IMR-90 (cell line): ENCODE results near the gene NT5DC1. TPM values are rescaled to one million over a fixed set of nuclear protein-coding genes. Genes with fewer than 3 reads are reported as not detected.

Source experiments
- ATAC-seq: fragments of 200-7000 bp; cut with Tn5 transposase; 2 replicates; pipeline ENCODE4 v1.9.1; 2020; ENCODE audit warnings: low read depth, mild to moderate bottlenecking, moderate library complexity
- BruUV-seq: library from RNA; stranded (reverse); fragments of 400-500 nt; replicated peaks from 2 replicates; lab custom pipeline; 2021; lab: Mats Ljungman, UMichigan
- CTCF ChIA-PET: fragments of 300-600 bp; formaldehyde crosslinking; extraction: SDS; loops from one replicate; lab custom pipeline; 2021; ENCODE audit warnings: antibody characterized with exemption; lab: Yijun Ruan, JAX
- POLR2A ChIA-PET: fragments of 300-600 bp; sonication (Branson Sonifier 250); formaldehyde crosslinking; loops from one replicate; lab custom pipeline; 2022; ENCODE audit warnings: antibody characterized with exemption; ENCODE audit not compliant: unreplicated experiment; lab: Charles Lee
- DNase-seq: peaks from one replicate; pipeline ENCODE4 v3.0.0; 2013
- H2AFZ ChIP-seq: replicated peaks from 2 replicates; pipeline ENCODE3; 2013; ENCODE audit warnings: low read length, mild to moderate bottlenecking; ENCODE audit not compliant: poor library complexity
- H2AK5ac ChIP-seq: 2 replicates; pipeline ENCODE4 v1.6.1; 2013; ENCODE audit warnings: low read depth, low read length, inconsistent platforms
- H2AK9ac ChIP-seq: replicated peaks from 2 replicates; pipeline ENCODE3; 2013; ENCODE audit warnings: mild to moderate bottlenecking, low read depth, low read length, moderate library complexity; ENCODE audit not compliant: poor library complexity
- H2BK120ac ChIP-seq: 2 replicates; pipeline ENCODE4 v1.6.1; 2013; ENCODE audit warnings: low read depth, low read length, inconsistent platforms
- H2BK15ac ChIP-seq: 3 replicates; pipeline ENCODE4 v1.6.1; 2013; ENCODE audit warnings: low read depth, low read length, inconsistent platforms
- H2BK20ac ChIP-seq: 2 replicates; pipeline ENCODE4 v1.6.1; 2013; ENCODE audit warnings: low read depth, mild to moderate bottlenecking, inconsistent platforms, low read length, moderate library complexity
- H2BK5ac ChIP-seq: 2 replicates; pipeline ENCODE4 v1.6.1; 2013; ENCODE audit warnings: mild to moderate bottlenecking, low read depth, low read length, inconsistent platforms; ENCODE audit not compliant: poor library complexity, severe bottlenecking
- H3K14ac ChIP-seq: replicated peaks from 2 replicates; pipeline ENCODE4 v1.6.1; 2013; ENCODE audit warnings: low read depth, low read length, inconsistent platforms
- H3K18ac ChIP-seq: 2 replicates; pipeline ENCODE4 v1.6.1; 2013; ENCODE audit warnings: low read depth, low read length, control low read depth
- H3K23ac ChIP-seq: 2 replicates; pipeline ENCODE4 v1.6.1; 2013; ENCODE audit warnings: low read depth, low read length, inconsistent platforms
- H3K27ac ChIP-seq: 2 replicates; pipeline ENCODE4 v1.5.1; 2013; ENCODE audit warnings: mild to moderate bottlenecking, control low read depth, low read length; ENCODE audit not compliant: insufficient read depth
- H3K27me3 ChIP-seq: 2 replicates; pipeline ENCODE4 v1.6.1; 2013; ENCODE audit warnings: low read length; ENCODE audit not compliant: control insufficient read depth, insufficient read depth
- H3K36me3 ChIP-seq: 2 replicates; pipeline ENCODE4 v1.6.1; 2013; ENCODE audit warnings: low read length, mixed read lengths; ENCODE audit not compliant: control insufficient read depth, insufficient read depth
- H3K4ac ChIP-seq: 2 replicates; pipeline ENCODE4 v1.6.1; 2013; ENCODE audit warnings: low read depth, low read length, inconsistent platforms
- H3K4me1 ChIP-seq: 2 replicates; pipeline ENCODE4 v1.6.1; 2013; ENCODE audit warnings: low read length, mixed read lengths; ENCODE audit not compliant: control insufficient read depth, insufficient read depth
- H3K4me2 ChIP-seq: 2 replicates; pipeline ENCODE4 v1.6.1; 2013; ENCODE audit warnings: low read depth, mild to moderate bottlenecking, control low read depth, low read length, moderate library complexity
- H3K4me3 ChIP-seq: 2 replicates; pipeline ENCODE4 v1.5.1; 2013; ENCODE audit warnings: low read depth, mild to moderate bottlenecking, control low read depth, low read length, moderate library complexity; ENCODE audit not compliant: insufficient read depth
- H3K56ac ChIP-seq: 2 replicates; pipeline ENCODE4 v1.6.1; 2013; ENCODE audit warnings: low read length, inconsistent platforms; ENCODE audit not compliant: insufficient read depth; ENCODE audit errors: extremely low read depth
- H3K79me1 ChIP-seq, 2 experiments: 2 replicates each; pipeline ENCODE4 v1.6.1; 2013; ENCODE audit warnings: low read length in 2 of 2, inconsistent platforms in 1 of 2, low read depth in 1 of 2
- H3K9ac ChIP-seq: 2 replicates; pipeline ENCODE4 v1.6.1; 2013; ENCODE audit warnings: low read depth, low read length, control low read depth
- H3K9me1 ChIP-seq: 2 replicates; pipeline ENCODE4 v1.6.1; 2013; ENCODE audit warnings: low read length, inconsistent platforms; ENCODE audit not compliant: insufficient read depth
- H3K9me3 ChIP-seq: 2 replicates; pipeline ENCODE4 v1.6.1; 2013; ENCODE audit warnings: low read length; ENCODE audit not compliant: control insufficient read depth, insufficient read depth
- H4K20me1 ChIP-seq: 2 replicates; pipeline ENCODE4 v1.6.1; 2013; ENCODE audit warnings: low read length, inconsistent platforms; ENCODE audit not compliant: insufficient read depth
- H4K5ac ChIP-seq: 2 replicates; pipeline ENCODE4 v1.6.1; 2013; ENCODE audit warnings: mild to moderate bottlenecking, low read depth, low read length, control low read depth
- H4K8ac ChIP-seq, 2 experiments: 2 replicates each; pipeline ENCODE4 v1.6.1; 2013; ENCODE audit warnings: low read depth in 2 of 2, low read length in 2 of 2, control low read depth in 1 of 2, inconsistent platforms in 1 of 2
- H4K91ac ChIP-seq: 2 replicates; pipeline ENCODE4 v1.6.1; 2013; ENCODE audit warnings: low read depth, low read length, inconsistent platforms; ENCODE audit not compliant: insufficient read depth
- BHLHE40 ChIP-seq: fragments of 150-350 bp; IDR thresholded peaks from 2 replicates; pipeline ENCODE4 v1.6.1; 2016; ENCODE audit warnings: mild to moderate bottlenecking, low read depth, low read length
- CEBPB ChIP-seq: IDR thresholded peaks from 2 replicates; pipeline ENCODE4 v1.6.1; 2012; ENCODE audit warnings: low read depth, low read length, improper control_type of control experiment
- CHD1 ChIP-seq: IDR thresholded peaks from 2 replicates; pipeline ENCODE4 v1.6.1; 2012; ENCODE audit warnings: low read depth, low read length, improper control_type of control experiment
- ELK1 ChIP-seq: fragments of 150-350 bp; IDR thresholded peaks from 2 replicates; pipeline ENCODE4 v1.6.1; 2016; ENCODE audit warnings: low read depth, mild to moderate bottlenecking, low read length, moderate library complexity, borderline replicate concordance
- FOS ChIP-seq: fragments of 150-350 bp; IDR thresholded peaks from 2 replicates; pipeline ENCODE4 v1.6.1; 2016; ENCODE audit warnings: low read depth, low read length
- MAFK ChIP-seq: IDR thresholded peaks from 2 replicates; pipeline ENCODE4 v1.6.1; 2012; ENCODE audit warnings: low read depth, low read length, improper control_type of control experiment
- MXI1 ChIP-seq: IDR thresholded peaks from 2 replicates; pipeline ENCODE4 v1.6.1; 2012; ENCODE audit warnings: low read depth, mild to moderate bottlenecking, low read length, moderate library complexity, borderline replicate concordance
- NFE2L2 ChIP-seq: fragments of 150-350 bp; IDR thresholded peaks from 2 replicates; pipeline ENCODE4 v1.6.1; 2016; ENCODE audit warnings: low read depth, mild to moderate bottlenecking, low read length
- POLR2A ChIP-seq: IDR thresholded peaks from 2 replicates; pipeline ENCODE4 v1.6.1; 2012; ENCODE audit warnings: mild to moderate bottlenecking, low read depth, low read length
- RAD21 ChIP-seq: IDR thresholded peaks from 2 replicates; pipeline ENCODE4 v1.6.1; 2012; ENCODE audit warnings: low read length, improper control_type of control experiment
- RFX5 ChIP-seq: IDR thresholded peaks from 2 replicates; pipeline ENCODE4 v1.8.0; 2012; ENCODE audit warnings: low read depth, mild to moderate bottlenecking, low read length, moderate library complexity
- SMC3 ChIP-seq: fragments of 150-350 bp; IDR thresholded peaks from 2 replicates; pipeline ENCODE4 v1.6.1; 2016; ENCODE audit warnings: low read depth, mild to moderate bottlenecking, antibody characterized with exemption, low read length, moderate library complexity
- USF2 ChIP-seq: fragments of 150-350 bp; IDR thresholded peaks from 2 replicates; pipeline ENCODE4 v1.6.1; 2017; ENCODE audit warnings: mild to moderate bottlenecking, antibody characterized with exemption, low read length, low read depth
- WGBS, 2 experiments: methylation state at CpG; one replicate each; pipeline versions ENCODE4 v1.1.5 to v1.1.7; 2013; ENCODE audit warnings: missing lambda C conversion rate in 2 of 2; ENCODE audit not compliant: insufficient read length in 1 of 2; ENCODE audit errors: extremely low coverage in 2 of 2; 5-methylcytosine and 5-hydroxymethylcytosine counted together
- dilution Hi-C: fragments of 300-500 bp; cut with HindIII; formaldehyde crosslinking; loops from one replicate; pipeline ENCODE4 v1.14.3; 2018; ENCODE audit warnings: low sequenced_read_pairs; ENCODE audit not compliant: unreplicated experiment
- in situ Hi-C: fragments of 300-500 bp; cut with MboI; formaldehyde crosslinking; loops from 3 replicates; pipeline ENCODE4 v1.14.3; 2019; ENCODE audit warnings: low sequenced_read_pairs, inconsistent platforms, mixed read lengths
- intact Hi-C: fragments of 100-400 bp; cut with micrococcal nuclease; formaldehyde crosslinking; loops from 2 replicates; pipeline ENCODE4 v1.10.0; 2022
- polyA plus RNA-seq, 3 experiments: library from polyadenylated mRNA; depleted of rRNA; stranded (reverse); fragments of >200 nt; gene quantifications; 2 replicates each; pipeline ENCODE4 v1.2.3, GENCODE V29; 2012; ENCODE audit warnings: low replicate concordance in 1 of 3
- total RNA-seq: library from RNA; depleted of rRNA; stranded (reverse); fragments of >200 nt; gene quantifications from 2 replicates; pipeline ENCODE4 v1.2.3, GENCODE V29; 2012
- TF ChIP-seq, protein P1 (sequence below): conservative IDR thresholded peaks from 2 replicates; pipeline ENCODE4 v1.5.1; 2012; ENCODE audit warnings: mild to moderate bottlenecking, low read depth, low read length, improper control_type of control experiment

Gene NT5DC1
- total and polyA plus RNA-seq, 2 of the 4 experiments (the other 2 are of a cell fraction): 11.7 to 16.8 TPM

GRCh38 chr6:116189472-116189871, 88.8 kb downstream of the NT5DC1 start:
- no peaks in the 10 kb centered on the region for H4K20me1 ChIP-seq
- H3K9me3 ChIP-seq: no peaks in the 10 kb centered on the region
- intact Hi-C loops (no loop called here), dilution Hi-C loops (no loop called here), in situ Hi-C loops (no loop called here)
- H3K4me2 ChIP-seq: no peak overlapping the region
- ATAC-seq (no peak), DNase-seq (no peak)
- H3K18ac ChIP-seq: no peak overlapping the region
- no peaks in the 10 kb centered on the region for H3K36me3 ChIP-seq
- H2AK9ac ChIP-seq: no peak overlapping the region
- H3K27me3 ChIP-seq: no peaks in the 10 kb centered on the region
- no peak overlapping the region for H2BK5ac ChIP-seq
- TF ChIP-seq MXI1: no peak
- TF ChIP-seq SMC3: no peak
- no peak for TF ChIP-seq USF2
- no peak for TF ChIP-seq NFE2L2
- TF ChIP-seq BHLHE40: no peak
- TF ChIP-seq RAD21: no peak
- no peak for TF ChIP-seq MAFK
- no peak for TF ChIP-seq RFX5
- no peak for TF ChIP-seq CEBPB
- no peak for TF ChIP-seq ELK1
- TF ChIP-seq, protein P1, sequence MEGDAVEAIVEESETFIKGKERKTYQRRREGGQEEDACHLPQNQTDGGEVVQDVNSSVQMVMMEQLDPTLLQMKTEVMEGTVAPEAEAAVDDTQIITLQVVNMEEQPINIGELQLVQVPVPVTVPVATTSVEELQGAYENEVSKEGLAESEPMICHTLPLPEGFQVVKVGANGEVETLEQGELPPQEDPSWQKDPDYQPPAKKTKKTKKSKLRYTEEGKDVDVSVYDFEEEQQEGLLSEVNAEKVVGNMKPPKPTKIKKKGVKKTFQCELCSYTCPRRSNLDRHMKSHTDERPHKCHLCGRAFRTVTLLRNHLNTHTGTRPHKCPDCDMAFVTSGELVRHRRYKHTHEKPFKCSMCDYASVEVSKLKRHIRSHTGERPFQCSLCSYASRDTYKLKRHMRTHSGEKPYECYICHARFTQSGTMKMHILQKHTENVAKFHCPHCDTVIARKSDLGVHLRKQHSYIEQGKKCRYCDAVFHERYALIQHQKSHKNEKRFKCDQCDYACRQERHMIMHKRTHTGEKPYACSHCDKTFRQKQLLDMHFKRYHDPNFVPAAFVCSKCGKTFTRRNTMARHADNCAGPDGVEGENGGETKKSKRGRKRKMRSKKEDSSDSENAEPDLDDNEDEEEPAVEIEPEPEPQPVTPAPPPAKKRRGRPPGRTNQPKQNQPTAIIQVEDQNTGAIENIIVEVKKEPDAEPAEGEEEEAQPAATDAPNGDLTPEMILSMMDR: no peak
- TF ChIP-seq FOS: no peak
- TF ChIP-seq CHD1: no peak
- no peak for TF ChIP-seq POLR2A
- no peak overlapping the region for H3K4ac ChIP-seq
- BruUV-seq: no TSS peak
- CTCF ChIA-PET: interaction anchor here (0.5 kb wide), 1 partner anchor 42 kb away, joined by 3 read pairs; no protein-coding TSS in a partner anchor
- peaks cover 3% of the 10 kb centered on the region for H3K4me1 ChIP-seq
- H3K79me1 ChIP-seq: 0 out of 4 replicates have a peak, but pooled peaks cover 0 to 2% of the 10 kb centered on the region in 2 experiments
- H2AFZ ChIP-seq: no peak overlapping the region
- H2BK15ac ChIP-seq: no peak overlapping the region
- no peak overlapping the region for H4K91ac ChIP-seq
- no peak overlapping the region for H3K14ac ChIP-seq
- no peak overlapping the region for H2AK5ac ChIP-seq
- H3K23ac ChIP-seq: no peak overlapping the region
- no peak overlapping the region for H3K56ac ChIP-seq
- H4K5ac ChIP-seq: no peak overlapping the region
- H3K9ac ChIP-seq: no peak overlapping the region
- POLR2A ChIA-PET: no interaction called here
- H2BK20ac ChIP-seq: no peak overlapping the region
- H4K8ac ChIP-seq: no peak overlapping the region
- no peak overlapping the region for H3K4me3 ChIP-seq
- H3K27ac ChIP-seq: no peak overlapping the region
- no CpG with 5 or more reads among the region's 2 CpGs for WGBS, 2 experiments
- H2BK120ac ChIP-seq: no peak overlapping the region
- H3K9me1 ChIP-seq: 0 out of 2 replicates have a peak, but pooled peaks cover 3% of the 10 kb centered on the region
